ENCODE data around the gene ADCY1. TPM values are rescaled to one million over a fixed set of nuclear protein-coding genes. Genes with fewer than 3 reads are reported as not detected.

The ADCY1 gene
- total RNA-seq, 1 donor from 2014 or later: 13.6 TPM

DNA sequence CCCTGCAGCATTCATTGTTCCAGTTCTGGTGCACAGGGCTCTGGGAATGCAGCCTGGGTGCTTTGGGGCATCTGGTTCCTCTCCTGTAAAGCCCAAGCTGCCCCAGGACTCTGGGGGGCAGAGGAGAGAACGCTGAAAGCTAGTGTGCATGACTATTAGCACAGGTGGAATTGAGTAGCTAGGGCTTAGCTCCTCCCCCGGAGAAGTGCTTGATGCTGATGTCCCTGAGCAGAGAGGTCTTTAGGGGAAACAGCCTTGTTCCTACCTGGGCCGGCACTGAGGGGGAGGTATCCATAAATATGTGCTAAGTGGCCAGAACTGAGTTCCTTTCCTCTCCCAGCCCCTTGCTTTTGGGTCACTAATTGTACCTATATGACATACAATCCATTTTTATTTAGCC, 3.9 kb downstream of the ADCY1 start:
- Mint-ChIP-seq H3K9me3 (ENCODE audit: low read depth) (no peaks in the 10 kb centered on the region), H3K4me1 (ENCODE audit: low read depth) (peaks cover 4% of the 10 kb centered on the region), H3K4me3 (ENCODE audit: low read depth) (no peak overlapping the region), H3K27me3 (peaks cover 35% of the 10 kb centered on the region), H3K36me3 (ENCODE audit: insufficient read depth) (no peaks in the 10 kb centered on the region), H3K27ac (no peak overlapping the region)
- DNase-seq (ENCODE audit: low spot score, unreplicated experiment): no peak
- TF ChIP-seq, protein P1, sequence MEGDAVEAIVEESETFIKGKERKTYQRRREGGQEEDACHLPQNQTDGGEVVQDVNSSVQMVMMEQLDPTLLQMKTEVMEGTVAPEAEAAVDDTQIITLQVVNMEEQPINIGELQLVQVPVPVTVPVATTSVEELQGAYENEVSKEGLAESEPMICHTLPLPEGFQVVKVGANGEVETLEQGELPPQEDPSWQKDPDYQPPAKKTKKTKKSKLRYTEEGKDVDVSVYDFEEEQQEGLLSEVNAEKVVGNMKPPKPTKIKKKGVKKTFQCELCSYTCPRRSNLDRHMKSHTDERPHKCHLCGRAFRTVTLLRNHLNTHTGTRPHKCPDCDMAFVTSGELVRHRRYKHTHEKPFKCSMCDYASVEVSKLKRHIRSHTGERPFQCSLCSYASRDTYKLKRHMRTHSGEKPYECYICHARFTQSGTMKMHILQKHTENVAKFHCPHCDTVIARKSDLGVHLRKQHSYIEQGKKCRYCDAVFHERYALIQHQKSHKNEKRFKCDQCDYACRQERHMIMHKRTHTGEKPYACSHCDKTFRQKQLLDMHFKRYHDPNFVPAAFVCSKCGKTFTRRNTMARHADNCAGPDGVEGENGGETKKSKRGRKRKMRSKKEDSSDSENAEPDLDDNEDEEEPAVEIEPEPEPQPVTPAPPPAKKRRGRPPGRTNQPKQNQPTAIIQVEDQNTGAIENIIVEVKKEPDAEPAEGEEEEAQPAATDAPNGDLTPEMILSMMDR (IDR thresholded peaks at IDR 0.05; ENCODE audit: unreplicated experiment): no peak

DNA sequence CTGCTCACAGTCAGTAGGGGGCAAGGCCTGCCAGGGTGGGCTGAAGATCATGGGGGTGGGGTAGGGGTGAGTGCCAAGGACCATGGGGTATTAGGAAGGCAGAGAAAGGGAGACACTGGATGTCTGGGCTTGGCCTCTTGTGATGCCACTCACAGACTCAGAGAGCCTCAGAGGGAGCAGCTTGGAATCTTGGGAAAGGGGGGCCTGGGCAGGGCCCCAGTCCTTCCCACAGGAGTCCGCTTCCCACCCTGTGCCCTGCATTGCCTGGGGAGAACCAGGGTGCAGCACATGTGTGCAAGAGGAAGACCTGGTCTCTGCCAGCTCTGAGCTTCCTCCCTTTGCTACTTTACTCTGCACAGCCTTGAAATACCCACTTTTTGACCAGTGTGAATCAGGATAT, 4.3 kb downstream of the ADCY1 start:
- Mint-ChIP-seq H3K4me1 (ENCODE audit: low read depth) (peaks cover 4% of the 10 kb centered on the region), H3K27ac (no peak overlapping the region), H3K4me3 (ENCODE audit: low read depth) (no peak overlapping the region), H3K36me3 (ENCODE audit: insufficient read depth) (no peaks in the 10 kb centered on the region), H3K9me3 (ENCODE audit: low read depth) (no peaks in the 10 kb centered on the region), H3K27me3 (peaks cover 31% of the 10 kb centered on the region)
- no peak for DNase-seq (ENCODE audit: low spot score, unreplicated experiment)
- TF ChIP-seq, protein P1 (IDR thresholded peaks at IDR 0.05; ENCODE audit: unreplicated experiment): no peak

- peaks cover 26% of the 10 kb centered on the region for H3K27me3 Mint-ChIP-seq
- H3K4me1 Mint-ChIP-seq (ENCODE audit: low read depth): peaks cover 4% of the 10 kb centered on the region
- no peaks in the 10 kb centered on the region for H3K9me3 Mint-ChIP-seq (ENCODE audit: low read depth)
- H3K36me3 Mint-ChIP-seq (ENCODE audit: insufficient read depth): no peaks in the 10 kb centered on the region
- no peak for DNase-seq (ENCODE audit: low spot score, unreplicated experiment)
- no peak overlapping the region for H3K4me3 Mint-ChIP-seq (ENCODE audit: low read depth)
- TF ChIP-seq, protein P1 (IDR thresholded peaks at IDR 0.05; ENCODE audit: unreplicated experiment): no peak
- no peak overlapping the region for H3K27ac Mint-ChIP-seq
Measured at GRCh38 chr7:45579391-45579801, 5.2 kb downstream of the ADCY1 start.

DNA sequence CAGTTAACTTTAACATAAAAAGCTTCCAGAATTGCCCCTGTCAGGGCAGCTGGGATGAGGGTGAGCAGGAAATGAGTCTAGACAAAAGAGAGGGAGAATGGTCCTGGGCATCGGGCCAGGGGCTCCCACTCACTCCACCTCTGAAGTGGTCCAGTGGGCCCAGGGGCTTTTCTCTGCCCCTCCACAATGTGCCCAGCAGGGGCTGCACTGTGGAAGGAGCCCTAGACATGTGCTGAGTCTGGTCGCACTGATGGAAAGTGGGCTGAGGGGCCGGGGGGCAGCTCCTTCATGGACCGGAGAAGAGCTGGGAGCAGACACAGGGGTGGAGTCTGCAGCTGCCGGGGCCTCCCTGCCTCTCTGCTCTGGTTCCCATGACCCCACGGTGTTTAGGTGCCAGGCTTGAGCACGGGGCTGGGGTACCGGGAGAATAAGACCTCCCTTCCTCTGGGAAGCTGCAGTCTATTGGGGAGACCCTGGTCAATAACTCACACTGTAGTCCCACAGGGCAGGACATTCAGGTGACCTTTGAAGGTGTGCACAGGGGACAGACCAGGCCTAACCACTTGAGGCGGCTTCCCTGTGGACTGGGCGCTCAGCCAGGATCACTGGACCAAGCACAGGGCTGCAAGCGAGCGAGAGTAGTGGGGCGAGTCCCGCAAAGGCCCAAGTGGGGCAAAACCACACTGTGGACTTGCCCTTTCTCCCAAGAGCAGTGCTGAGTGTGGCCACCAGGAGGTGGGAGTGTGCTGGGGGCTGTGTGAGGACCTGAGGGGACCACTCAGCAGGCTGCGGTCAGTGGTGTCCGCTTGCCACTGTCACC, 6.1 kb downstream of the ADCY1 start:
- Mint-ChIP-seq H3K4me3 (ENCODE audit: low read depth) (no peak overlapping the region), H3K36me3 (ENCODE audit: insufficient read depth) (no peaks in the 10 kb centered on the region), H3K27ac (no peak overlapping the region), H3K4me1 (ENCODE audit: low read depth) (peaks cover 2% of the 10 kb centered on the region), H3K9me3 (ENCODE audit: low read depth) (no peaks in the 10 kb centered on the region), H3K27me3 (peaks cover 22% of the 10 kb centered on the region)
- DNase-seq (ENCODE audit: low spot score, unreplicated experiment): no peak
- TF ChIP-seq, protein P1 (IDR thresholded peaks at IDR 0.05; ENCODE audit: unreplicated experiment): peak; percentile 49

DNA sequence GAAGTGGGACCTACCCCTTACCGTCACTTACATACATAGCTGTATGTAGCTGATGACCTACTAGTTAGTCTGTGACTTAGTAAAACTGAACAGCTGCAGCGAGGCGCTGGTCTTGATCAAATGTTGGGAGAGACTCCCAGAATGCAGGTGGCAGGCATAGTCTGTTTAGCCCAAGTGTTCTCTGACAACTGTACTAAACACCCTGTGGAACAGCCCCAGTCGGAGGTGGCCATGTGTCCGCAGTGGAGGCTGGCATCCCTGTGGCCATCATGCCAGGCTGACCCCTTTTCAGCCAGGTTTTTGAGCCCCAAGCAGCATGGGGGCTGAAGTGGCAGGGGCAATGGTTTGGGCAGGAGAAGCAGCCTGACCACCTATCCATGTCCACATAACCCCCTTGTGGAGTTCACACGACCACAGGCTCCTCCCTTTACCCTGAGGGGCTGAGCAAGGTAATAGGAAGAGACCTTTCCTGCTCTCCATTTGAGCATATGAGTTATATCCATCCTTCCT, 7.2 kb downstream of the ADCY1 start:
- H3K4me3 Mint-ChIP-seq (ENCODE audit: low read depth): no peak overlapping the region
- H3K27ac Mint-ChIP-seq: no peak overlapping the region
- no peaks in the 10 kb centered on the region for H3K4me1 Mint-ChIP-seq (ENCODE audit: low read depth)

More for the DNA sequence above, 7.2 kb downstream of the ADCY1 start:
- H3K9me3 Mint-ChIP-seq (ENCODE audit: low read depth): no peaks in the 10 kb centered on the region
- TF ChIP-seq, protein P1 (IDR thresholded peaks at IDR 0.05; ENCODE audit: unreplicated experiment): no peak
- H3K27me3 Mint-ChIP-seq: peaks cover 12% of the 10 kb centered on the region
- no peaks in the 10 kb centered on the region for H3K36me3 Mint-ChIP-seq (ENCODE audit: insufficient read depth)
- DNase-seq (ENCODE audit: low spot score, unreplicated experiment): no peak

All from progenitor cell of endocrine pancreas (in vitro differentiated cells).